ENCODE data around the gene AQP12B.
"Not testable (repeated sequence)": the region's sequence is repeated elsewhere in the genome, so short reads cannot be mapped to it uniquely, and the experiment has no call there.

Gene AQP12B

GRCh38 chr2:240675345-240675744 lies 7.3 kb downstream of the AQP12B start:
- H3K27ac ChIP-seq = not testable (repeated sequence)

DNA sequence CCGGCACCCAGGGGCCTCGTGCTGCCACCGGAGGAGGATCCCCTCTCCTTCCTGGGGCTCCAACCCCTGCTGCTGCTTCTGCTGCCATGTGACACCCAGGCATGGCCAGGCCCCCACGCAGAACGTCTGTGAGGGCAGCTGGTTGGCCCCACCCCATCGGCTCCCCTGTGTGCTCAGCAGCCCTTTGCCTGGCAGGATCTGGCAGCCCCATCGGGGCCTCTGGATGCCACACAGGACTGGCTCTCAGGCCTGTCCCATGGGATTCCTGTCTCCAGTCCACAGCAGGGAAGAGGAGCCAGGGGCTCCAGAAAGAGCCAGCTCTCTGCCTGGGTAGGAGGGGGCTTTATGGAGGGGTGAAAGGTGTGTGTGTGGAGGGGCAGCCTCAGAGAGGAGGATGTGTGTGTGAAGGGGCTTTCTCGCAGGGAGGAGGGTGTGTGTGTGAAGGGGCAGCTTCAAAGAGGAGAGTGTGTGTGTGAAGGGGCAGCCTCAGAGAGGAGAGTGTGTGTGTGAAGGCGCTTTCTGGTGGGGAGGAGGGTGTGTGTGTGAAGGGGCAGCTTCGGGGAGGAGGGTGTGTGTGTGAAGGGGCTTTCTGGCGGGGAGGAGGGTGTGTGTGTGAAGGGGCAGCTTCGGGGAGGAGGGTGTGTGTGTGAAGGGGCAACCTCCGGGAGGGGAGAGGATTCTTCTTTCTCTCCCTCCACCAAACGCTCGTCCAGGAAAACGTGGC lies 8.1 kb downstream of the AQP12B start:
- not testable (repeated sequence) for H3K27ac ChIP-seq

- H3K27ac ChIP-seq = no peak overlapping the region
- TF ChIP-seq ZFX (IDR thresholded peaks at IDR 0.05) = no peak
- TF ChIP-seq, protein P1, sequence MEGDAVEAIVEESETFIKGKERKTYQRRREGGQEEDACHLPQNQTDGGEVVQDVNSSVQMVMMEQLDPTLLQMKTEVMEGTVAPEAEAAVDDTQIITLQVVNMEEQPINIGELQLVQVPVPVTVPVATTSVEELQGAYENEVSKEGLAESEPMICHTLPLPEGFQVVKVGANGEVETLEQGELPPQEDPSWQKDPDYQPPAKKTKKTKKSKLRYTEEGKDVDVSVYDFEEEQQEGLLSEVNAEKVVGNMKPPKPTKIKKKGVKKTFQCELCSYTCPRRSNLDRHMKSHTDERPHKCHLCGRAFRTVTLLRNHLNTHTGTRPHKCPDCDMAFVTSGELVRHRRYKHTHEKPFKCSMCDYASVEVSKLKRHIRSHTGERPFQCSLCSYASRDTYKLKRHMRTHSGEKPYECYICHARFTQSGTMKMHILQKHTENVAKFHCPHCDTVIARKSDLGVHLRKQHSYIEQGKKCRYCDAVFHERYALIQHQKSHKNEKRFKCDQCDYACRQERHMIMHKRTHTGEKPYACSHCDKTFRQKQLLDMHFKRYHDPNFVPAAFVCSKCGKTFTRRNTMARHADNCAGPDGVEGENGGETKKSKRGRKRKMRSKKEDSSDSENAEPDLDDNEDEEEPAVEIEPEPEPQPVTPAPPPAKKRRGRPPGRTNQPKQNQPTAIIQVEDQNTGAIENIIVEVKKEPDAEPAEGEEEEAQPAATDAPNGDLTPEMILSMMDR (conservative IDR thresholded peaks at IDR 0.05) = no peak
Measured at GRCh38 chr2:240672701-240673190, 9.9 kb downstream of the AQP12B start.

GRCh38 chr2:240672076-240672700 lies 10.5 kb downstream of the AQP12B start:
- no peak overlapping the region for H3K27ac ChIP-seq
- TF ChIP-seq ZFX (IDR thresholded peaks at IDR 0.05) = no peak
- TF ChIP-seq, protein P1 (conservative IDR thresholded peaks at IDR 0.05) = no peak

GRCh38 chr2:240670950-240671349 lies 11.7 kb downstream of the AQP12B start:
- H3K27ac ChIP-seq = no peak overlapping the region
- no peak for TF ChIP-seq ZFX (IDR thresholded peaks at IDR 0.05)
- TF ChIP-seq, protein P1 (conservative IDR thresholded peaks at IDR 0.05) = no peak

GRCh38 chr2:240670402-240670801 lies 12.3 kb downstream of the AQP12B start:
- no peak overlapping the region for H3K27ac ChIP-seq
- TF ChIP-seq, protein P1 (conservative IDR thresholded peaks at IDR 0.05) = no peak
- TF ChIP-seq ZFX (IDR thresholded peaks at IDR 0.05) = no peak

DNA sequence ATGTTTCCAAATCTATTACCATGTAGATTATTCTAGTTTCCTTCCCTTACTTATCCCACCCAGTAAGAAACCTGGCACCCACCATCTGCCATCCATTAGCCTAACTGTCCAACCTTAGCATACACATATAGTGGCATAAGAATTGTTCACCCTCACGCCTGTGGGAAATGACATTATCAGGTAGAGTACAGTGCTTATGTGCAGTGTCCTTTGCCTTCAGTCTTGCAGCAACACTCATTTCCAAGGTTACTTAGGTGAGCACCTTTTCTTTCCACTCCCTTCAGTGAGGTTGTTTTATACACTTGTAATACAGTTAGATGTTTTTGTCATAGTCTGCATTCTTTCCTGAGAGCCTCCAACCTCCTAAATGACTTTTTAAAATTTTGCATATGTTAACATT lies 18.1 kb downstream of the AQP12B start:
- TF ChIP-seq, protein P1 (conservative IDR thresholded peaks at IDR 0.05) = no peak
- TF ChIP-seq ZFX (IDR thresholded peaks at IDR 0.05) = no peak
- H3K27ac ChIP-seq = no peak overlapping the region

GRCh38 chr2:240663546-240664190 lies 19.0 kb downstream of the AQP12B start:
- TF ChIP-seq, protein P1 (conservative IDR thresholded peaks at IDR 0.05) = no peak
- TF ChIP-seq ZFX (IDR thresholded peaks at IDR 0.05) = no peak
- no peak overlapping the region for H3K27ac ChIP-seq
